ENCODE data around the gene IFIT2.

Gene IFIT2

DNA sequence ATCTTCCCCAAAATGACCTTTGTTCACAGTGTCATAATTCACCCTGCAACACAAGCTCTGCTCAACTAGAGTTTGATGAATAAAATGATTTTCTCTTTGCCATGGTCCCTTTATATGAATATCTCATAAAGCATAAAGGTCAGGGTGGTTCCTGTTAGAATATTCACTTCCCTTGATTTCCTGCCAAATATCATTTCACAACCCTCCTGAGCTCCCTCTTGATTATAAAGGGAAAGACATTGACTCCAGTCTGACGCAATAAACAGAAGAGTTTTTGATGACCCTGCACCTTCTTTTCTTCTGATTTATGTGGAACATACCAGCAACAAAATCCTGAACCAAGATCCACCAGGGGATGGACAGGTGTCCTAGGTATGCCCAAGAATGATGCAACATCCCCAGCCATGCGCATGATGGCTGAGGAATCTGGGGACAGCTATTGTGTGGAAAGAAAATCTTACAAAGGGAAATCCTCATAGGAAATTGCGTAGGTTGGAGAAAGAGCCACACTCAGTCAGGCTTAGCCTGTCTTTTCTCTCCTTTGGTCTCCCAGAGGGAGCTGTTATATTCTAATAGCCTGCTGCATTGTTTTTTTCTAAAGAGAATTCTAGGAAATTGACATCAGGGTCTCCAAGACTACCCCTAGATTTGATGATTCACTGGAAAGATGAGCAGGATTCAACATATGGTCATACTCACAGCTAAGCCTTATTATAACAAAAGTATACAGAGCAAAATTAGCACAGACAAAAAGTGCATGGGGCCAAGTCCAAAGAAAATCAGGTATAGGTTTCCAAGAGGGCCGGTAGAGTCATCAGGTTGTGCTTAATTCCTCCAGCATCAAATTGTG, 44.8 kb downstream of the IFIT2 start:
- Histone ChIP-seq H3K36me3 (ENCODE audit: insufficient read depth, low read length) (no peaks in the 10 kb centered on the region), H3K4me2 (ENCODE audit: low read depth, low read length, poor library complexity, severe bottlenecking) (no peak overlapping the region), H3K79me2 (ENCODE audit: insufficient read depth, low read length) (no peaks in the 10 kb centered on the region), H3K9ac (ENCODE audit: low read depth, low read length, poor library complexity, severe bottlenecking) (no peak overlapping the region), H3K4me1 (ENCODE audit: insufficient read depth, low read length, poor library complexity, severe bottlenecking) (peaks cover 35% of the 10 kb centered on the region), H3K27me3 (ENCODE audit: insufficient read depth, low read length, poor library complexity, severe bottlenecking) (no peaks in the 10 kb centered on the region), H4K20me1 (ENCODE audit: insufficient read depth, low read length, poor library complexity, severe bottlenecking) (no peaks in the 10 kb centered on the region), H3K9me3 (ENCODE audit: insufficient read depth, low read depth, low read length) (no peaks in the 10 kb centered on the region), H3K9me2 (replicated peaks; ENCODE audit: low read depth, low read length) (no peaks in the 10 kb centered on the region), H2AFZ (ENCODE audit: low read length) (no peak overlapping the region), H3F3A (ENCODE audit: low read depth) (no peaks in the 10 kb centered on the region; the same call in 1 of the 2 replicates), H3K4me3 (ENCODE audit: low read length, poor library complexity, severe bottlenecking) (no peak overlapping the region)
- TF ChIP-seq CTCF (conservative IDR thresholded peaks at IDR 0.05; ENCODE audit: low read length) (no peak), EZH2phosphoT487 (IDR thresholded peaks at IDR 0.05; ENCODE audit: borderline replicate concordance) (no peak)

GRCh38 chr10:89347701-89348457, 46.0 kb downstream of the IFIT2 start:
- Histone ChIP-seq H4K20me1 (ENCODE audit: insufficient read depth, low read length, poor library complexity, severe bottlenecking) (no peaks in the 10 kb centered on the region), H3F3A (ENCODE audit: low read depth) (no peaks in the 10 kb centered on the region; the same call in 1 of the 2 replicates), H3K9ac (ENCODE audit: low read depth, low read length, poor library complexity, severe bottlenecking) (no peak overlapping the region), H3K9me3 (ENCODE audit: insufficient read depth, low read depth, low read length) (no peaks in the 10 kb centered on the region), H3K9me2 (replicated peaks; ENCODE audit: low read depth, low read length) (no peaks in the 10 kb centered on the region), H3K79me2 (ENCODE audit: insufficient read depth, low read length) (no peaks in the 10 kb centered on the region), H3K36me3 (ENCODE audit: insufficient read depth, low read length) (no peaks in the 10 kb centered on the region), H3K4me3 (ENCODE audit: low read length, poor library complexity, severe bottlenecking) (peak overlapping the region; percentile 9), H3K27me3 (ENCODE audit: insufficient read depth, low read length, poor library complexity, severe bottlenecking) (no peaks in the 10 kb centered on the region), H2AFZ (ENCODE audit: low read length) (no peak overlapping the region), H3K4me1 (ENCODE audit: insufficient read depth, low read length, poor library complexity, severe bottlenecking) (peaks cover 47% of the 10 kb centered on the region), H3K4me2 (ENCODE audit: low read depth, low read length, poor library complexity, severe bottlenecking) (peak overlapping the region; percentile 25)
- TF ChIP-seq EZH2phosphoT487 (IDR thresholded peaks at IDR 0.05; ENCODE audit: borderline replicate concordance) (no peak), CTCF (conservative IDR thresholded peaks at IDR 0.05; ENCODE audit: low read length) (no peak)

DNA sequence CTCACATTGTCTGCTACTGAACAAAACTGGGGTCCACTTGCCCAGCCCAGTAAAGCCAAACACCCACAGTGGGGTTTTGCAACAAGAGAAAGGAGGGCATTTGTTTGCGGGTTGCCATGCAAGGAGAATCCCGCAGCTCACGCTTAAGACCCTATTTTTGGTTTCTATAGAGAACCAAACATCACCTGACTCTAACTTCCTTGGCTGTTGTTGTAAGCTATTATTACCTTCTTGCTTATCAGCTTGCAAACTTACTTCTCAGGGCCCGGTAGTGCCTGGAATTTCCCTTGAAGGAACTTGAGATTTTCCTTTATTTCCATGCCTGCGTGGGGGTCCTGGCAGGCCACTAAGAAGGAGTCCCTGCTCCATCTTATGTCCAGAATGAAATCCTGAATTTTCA, 46.6 kb downstream of the IFIT2 start:
- Histone ChIP-seq H3K36me3 (ENCODE audit: insufficient read depth, low read length) (no peaks in the 10 kb centered on the region), H3K79me2 (ENCODE audit: insufficient read depth, low read length) (no peaks in the 10 kb centered on the region), H3K9ac (ENCODE audit: low read depth, low read length, poor library complexity, severe bottlenecking) (no peak overlapping the region), H3K27me3 (ENCODE audit: insufficient read depth, low read length, poor library complexity, severe bottlenecking) (no peaks in the 10 kb centered on the region), H3F3A (ENCODE audit: low read depth) (no peaks in the 10 kb centered on the region; the same call in 1 of the 2 replicates), H3K9me3 (ENCODE audit: insufficient read depth, low read depth, low read length) (no peaks in the 10 kb centered on the region), H3K4me3 (ENCODE audit: low read length, poor library complexity, severe bottlenecking) (peak overlapping the region; percentile 9), H2AFZ (ENCODE audit: low read length) (no peak overlapping the region), H4K20me1 (ENCODE audit: insufficient read depth, low read length, poor library complexity, severe bottlenecking) (no peaks in the 10 kb centered on the region), H3K4me1 (ENCODE audit: insufficient read depth, low read length, poor library complexity, severe bottlenecking) (peaks cover 49% of the 10 kb centered on the region), H3K4me2 (ENCODE audit: low read depth, low read length, poor library complexity, severe bottlenecking) (peak overlapping the region; percentile 25), H3K9me2 (replicated peaks; ENCODE audit: low read depth, low read length) (no peaks in the 10 kb centered on the region)
- no peak for TF ChIP-seq EZH2phosphoT487 (IDR thresholded peaks at IDR 0.05; ENCODE audit: borderline replicate concordance)
- TF ChIP-seq CTCF (conservative IDR thresholded peaks at IDR 0.05; ENCODE audit: low read length): no peak
